ENCODE results near the gene EIF2D.

GRCh38 chr1:206589206-206589605, 23.1 kb downstream of the EIF2D start:
- TF ChIP-seq, protein P1, sequence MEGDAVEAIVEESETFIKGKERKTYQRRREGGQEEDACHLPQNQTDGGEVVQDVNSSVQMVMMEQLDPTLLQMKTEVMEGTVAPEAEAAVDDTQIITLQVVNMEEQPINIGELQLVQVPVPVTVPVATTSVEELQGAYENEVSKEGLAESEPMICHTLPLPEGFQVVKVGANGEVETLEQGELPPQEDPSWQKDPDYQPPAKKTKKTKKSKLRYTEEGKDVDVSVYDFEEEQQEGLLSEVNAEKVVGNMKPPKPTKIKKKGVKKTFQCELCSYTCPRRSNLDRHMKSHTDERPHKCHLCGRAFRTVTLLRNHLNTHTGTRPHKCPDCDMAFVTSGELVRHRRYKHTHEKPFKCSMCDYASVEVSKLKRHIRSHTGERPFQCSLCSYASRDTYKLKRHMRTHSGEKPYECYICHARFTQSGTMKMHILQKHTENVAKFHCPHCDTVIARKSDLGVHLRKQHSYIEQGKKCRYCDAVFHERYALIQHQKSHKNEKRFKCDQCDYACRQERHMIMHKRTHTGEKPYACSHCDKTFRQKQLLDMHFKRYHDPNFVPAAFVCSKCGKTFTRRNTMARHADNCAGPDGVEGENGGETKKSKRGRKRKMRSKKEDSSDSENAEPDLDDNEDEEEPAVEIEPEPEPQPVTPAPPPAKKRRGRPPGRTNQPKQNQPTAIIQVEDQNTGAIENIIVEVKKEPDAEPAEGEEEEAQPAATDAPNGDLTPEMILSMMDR (IDR thresholded peaks at IDR 0.05; ENCODE audit: borderline replicate concordance, extremely low read depth, low read length, poor library complexity, severe bottlenecking): no peak
- TF ChIP-seq EZH2 (IDR thresholded peaks at IDR 0.05; ENCODE audit: borderline replicate concordance, low read depth, low read length, severe bottlenecking): no peak

Data from DND-41 (cell line).